ENCODE data around the gene WDFY2. TPM values are rescaled to one million over a fixed set of nuclear protein-coding genes. Genes with fewer than 3 reads are reported as not detected.
A peak's percentile ranks its signal among the peaks of the same experiment; 100 is the strongest.

The WDFY2 gene
- total RNA-seq, 3 donors from 2014 or later (not counting 1 experiment from before 2014, with no cell fraction given): 29.5 to 32.1 (median 31.3) TPM

GRCh38 chr13:51583469-51583874, 790 bp upstream of the WDFY2 start:
- Mint-ChIP-seq H3K4me1 (peaks cover 22 to 37% of the 10 kb centered on the region in 2 donors), H3K36me3 (no peaks in the 10 kb centered on the region), H3K9me3 (no peaks in the 10 kb centered on the region), H3K27me3 (ENCODE audit: low read depth in 2 of 2) (no peaks in the 10 kb centered on the region), H3K4me3 (peak overlapping the region; percentile 94), H3K27ac (peak overlapping the region; percentile 88 to 90)
- Histone ChIP-seq H3K36me3 (ENCODE audit: control insufficient read depth, insufficient read depth, low read length) (no peaks in the 10 kb centered on the region), H3K9me3 (ENCODE audit: control insufficient read depth, insufficient read depth, low read length) (no peaks in the 10 kb centered on the region), H3K4me3 (ENCODE audit: low read length) (peak overlapping the region; percentile 83), H3K4me1 (ENCODE audit: control insufficient read depth, insufficient read depth, low read length) (peaks cover 10% of the 10 kb centered on the region), H3K27me3 (ENCODE audit: control insufficient read depth, insufficient read depth, low read length) (no peaks in the 10 kb centered on the region), H3K27ac (ENCODE audit: low read length) (peak overlapping the region; percentile 86)
- TF ChIP-seq CTCF (IDR thresholded peaks at IDR 0.05): no peak
- intact Hi-C loops (cut with micrococcal nuclease): loop anchor here (5.0 to 10.0 kb wide), 2 partner anchors 141 to 429 kb away; partner anchors contain the start of genes ALG11 and ATP7B
- DNase-seq (no peak), ATAC-seq (no peak)
- 36% methylated on average over 9 of the region's 9 CpGs for WGBS (ENCODE audit: insufficient coverage)

- Mint-ChIP-seq H3K9me3 (no peaks in the 10 kb centered on the region), H3K27me3 (ENCODE audit: low read depth in 2 of 2) (no peaks in the 10 kb centered on the region), H3K4me1 (peaks cover 32 to 39% of the 10 kb centered on the region in 2 donors), H3K4me3 (peak overlapping the region; percentile 94), H3K27ac (peak overlapping the region; percentile 88 to 90), H3K36me3 (no peaks in the 10 kb centered on the region)
- intact Hi-C loops (cut with micrococcal nuclease): loop anchor here (1.0 to 10.0 kb wide), 5 partner anchors 60 to 427 kb away; partner anchors contain the start of genes ALG11, ATP7B and INTS6
- TF ChIP-seq CTCF (IDR thresholded peaks at IDR 0.05): no peak
- Histone ChIP-seq H3K36me3 (ENCODE audit: control insufficient read depth, insufficient read depth, low read length) (no peaks in the 10 kb centered on the region), H3K4me1 (ENCODE audit: control insufficient read depth, insufficient read depth, low read length) (peaks cover 10% of the 10 kb centered on the region), H3K27ac (ENCODE audit: low read length) (peak overlapping the region; percentile 78), H3K4me3 (ENCODE audit: low read length) (peak overlapping the region; percentile 83), H3K9me3 (ENCODE audit: control insufficient read depth, insufficient read depth, low read length) (no peaks in the 10 kb centered on the region), H3K27me3 (ENCODE audit: control insufficient read depth, insufficient read depth, low read length) (no peaks in the 10 kb centered on the region)
- under 1% methylated on average over 51 of the region's 53 CpGs for WGBS (ENCODE audit: insufficient coverage)
- DNase-seq (peak; percentile 66 to 84), ATAC-seq (peak; percentile 36 to 62 (median 46))
Observed at GRCh38 chr13:51584731-51585672, 740 bp downstream of the WDFY2 start.

- Histone ChIP-seq H3K36me3 (ENCODE audit: control insufficient read depth, insufficient read depth, low read length) (no peaks in the 10 kb centered on the region), H3K27ac (ENCODE audit: low read length) (no peak overlapping the region), H3K4me1 (ENCODE audit: control insufficient read depth, insufficient read depth, low read length) (peaks cover 10% of the 10 kb centered on the region), H3K4me3 (ENCODE audit: low read length) (peak overlapping the region; percentile 83), H3K9me3 (ENCODE audit: control insufficient read depth, insufficient read depth, low read length) (no peaks in the 10 kb centered on the region), H3K27me3 (ENCODE audit: control insufficient read depth, insufficient read depth, low read length) (no peaks in the 10 kb centered on the region)
- H3K4me3 Mint-ChIP-seq: peak overlapping the region; percentile 94
- H3K36me3 Mint-ChIP-seq: no peaks in the 10 kb centered on the region
- 55% methylated on average over 3 of the region's 4 CpGs for WGBS (ENCODE audit: insufficient coverage)
- H3K27me3 Mint-ChIP-seq (ENCODE audit: low read depth in 2 of 2): no peaks in the 10 kb centered on the region
- TF ChIP-seq CTCF (IDR thresholded peaks at IDR 0.05): no peak
- intact Hi-C loops (cut with micrococcal nuclease): loop anchor here (2.0 to 10.0 kb wide), 2 partner anchors 59 to 139 kb away; no protein-coding TSS in a partner anchor
- no peaks in the 10 kb centered on the region for H3K9me3 Mint-ChIP-seq
- peak overlapping the region; percentile 88 to 90 for H3K27ac Mint-ChIP-seq
- ATAC-seq: no peak
- DNase-seq: peak in 1 of 2 donors; percentile 18
- peaks cover 38 to 41% of the 10 kb centered on the region in 2 donors for H3K4me1 Mint-ChIP-seq
Observed at GRCh38 chr13:51585696-51586095, 1.4 kb downstream of the WDFY2 start.
